ENCODE measurements around the gene NAB2. TPM values are rescaled to one million over a fixed set of nuclear protein-coding genes. Genes with fewer than 3 reads are reported as not detected.

Gene NAB2
- total and polyA plus RNA-seq, 4 donors: 1.9 to 10.0 (median 6.2) TPM

GRCh38 chr12:57142121-57142520, 53.2 kb downstream of the NAB2 start:
- TF ChIP-seq TAF1 (conservative IDR thresholded peaks at IDR 0.05): no peak
- TF ChIP-seq SP1 (IDR thresholded peaks at IDR 0.05): no peak
- no peak for TF ChIP-seq GABPA (IDR thresholded peaks at IDR 0.05 in 1 of 2, conservative IDR thresholded peaks at IDR 0.05 in 1 of 2)
- TF ChIP-seq ZBTB33 (IDR thresholded peaks at IDR 0.05): no peak
- no peak for TF ChIP-seq CTCF (IDR thresholded peaks at IDR 0.05; ENCODE audit: low read depth, low read length, missing input control)
- TF ChIP-seq FOXA1 (IDR thresholded peaks at IDR 0.05): no peak
- TF ChIP-seq REST (IDR thresholded peaks at IDR 0.05): no peak
- Histone ChIP-seq H3K27me3 (ENCODE audit: control insufficient read depth in 4 of 4, insufficient read depth in 4 of 4, low read length in 3 of 4) (no peaks in the 10 kb centered on the region), H3K9me3 (ENCODE audit: control insufficient read depth in 4 of 4, low read length in 3 of 4) (no peaks in the 10 kb centered on the region), H3K9ac (ENCODE audit: low read depth in 1 of 2, low read length in 2 of 2) (peak overlapping the region in 1 of 2 donors; percentile 33), H3K4me3 (ENCODE audit: low read depth in 1 of 3, low read length in 3 of 3) (no peak overlapping the region), H3K27ac (ENCODE audit: low read depth in 1 of 2, low read length in 2 of 2) (peak overlapping the region; percentile 51 to 63), H3K36me3 (ENCODE audit: control insufficient read depth in 4 of 4, insufficient read depth in 3 of 4, low read depth in 1 of 4, low read length in 3 of 4) (peaks cover 18 to 53% (median 41%) of the 10 kb centered on the region in 4 donors), H3K4me1 (ENCODE audit: control insufficient read depth in 4 of 4, insufficient read depth in 4 of 4, low read length in 3 of 4) (peaks cover 15 to 73% (median 55%) of the 10 kb centered on the region in 4 donors)
- DNase-seq (ENCODE audit: low spot score): no peak
- 85% methylated on average over 9 of the region's 9 CpGs for WGBS

- Histone ChIP-seq H3K27ac (ENCODE audit: low read depth in 1 of 2, low read length in 2 of 2) (peak overlapping the region; percentile 29 to 32), H3K9ac (ENCODE audit: low read depth in 1 of 2, low read length in 2 of 2) (no peak overlapping the region), H3K36me3 (ENCODE audit: control insufficient read depth in 4 of 4, insufficient read depth in 3 of 4, low read depth in 1 of 4, low read length in 3 of 4) (peaks cover 20 to 53% (median 41%) of the 10 kb centered on the region in 4 donors), H3K9me3 (ENCODE audit: control insufficient read depth in 4 of 4, low read length in 3 of 4) (no peaks in the 10 kb centered on the region), H3K4me1 (ENCODE audit: control insufficient read depth in 4 of 4, insufficient read depth in 4 of 4, low read length in 3 of 4) (peaks cover 17 to 73% (median 54%) of the 10 kb centered on the region in 4 donors), H3K27me3 (ENCODE audit: control insufficient read depth in 4 of 4, insufficient read depth in 4 of 4, low read length in 3 of 4) (no peaks in the 10 kb centered on the region), H3K4me3 (ENCODE audit: low read depth in 1 of 3, low read length in 3 of 3) (no peak overlapping the region)
- WGBS: 88% methylated on average over 7 of the region's 7 CpGs
- no peak for TF ChIP-seq HNF4A (conservative IDR thresholded peaks at IDR 0.05)
- TF ChIP-seq GABPA (IDR thresholded peaks at IDR 0.05 in 1 of 2, conservative IDR thresholded peaks at IDR 0.05 in 1 of 2): no peak
- DNase-seq (ENCODE audit: low spot score): no peak
These were observed 53.8 kb downstream of the NAB2 start for GRCh38 chr12:57142727-57143126.

- Histone ChIP-seq H3K27ac (ENCODE audit: low read depth in 1 of 2, low read length in 2 of 2) (no peak overlapping the region), H3K4me3 (ENCODE audit: low read depth in 1 of 3, low read length in 3 of 3) (no peak overlapping the region), H3K36me3 (ENCODE audit: control insufficient read depth in 4 of 4, insufficient read depth in 3 of 4, low read depth in 1 of 4, low read length in 3 of 4) (peaks cover 20 to 53% (median 41%) of the 10 kb centered on the region in 4 donors), H3K9me3 (ENCODE audit: control insufficient read depth in 4 of 4, low read length in 3 of 4) (no peaks in the 10 kb centered on the region), H3K9ac (ENCODE audit: low read depth in 1 of 2, low read length in 2 of 2) (no peak overlapping the region), H3K4me1 (ENCODE audit: control insufficient read depth in 4 of 4, insufficient read depth in 4 of 4, low read length in 3 of 4) (peaks cover 17 to 73% (median 54%) of the 10 kb centered on the region in 4 donors), H3K27me3 (ENCODE audit: control insufficient read depth in 4 of 4, insufficient read depth in 4 of 4, low read length in 3 of 4) (no peaks in the 10 kb centered on the region)
- DNase-seq (ENCODE audit: low spot score): no peak
- WGBS: 89% methylated on average over 4 of the region's 4 CpGs
- no peak for TF ChIP-seq HNF4A (conservative IDR thresholded peaks at IDR 0.05)
These were observed 54.5 kb downstream of the NAB2 start for GRCh38 chr12:57143454-57143853.

Other genes starting within 250 kb of the NAB2 start
- gene SDR9C7, start 154.7 kb upstream of the NAB2 start, total RNA-seq: not detected
- gene SDR9C7, start 154.7 kb upstream of the NAB2 start, polyA plus RNA-seq: not detected
- gene RDH16, start 131.5 kb upstream of the NAB2 start, total RNA-seq: 100 to 1,000 TPM in 1 of 2 donors, 10 to 100 TPM in 1; 12.9 to 382 TPM
- gene RDH16, start 131.5 kb upstream of the NAB2 start, polyA plus RNA-seq: 100 to 1,000 TPM; 187 to 251 TPM
- 1 to 10 TPM; 3.6 to 9.9 TPM for gene ZBTB39, start 82.6 kb upstream of the NAB2 start, total RNA-seq
- 1 to 10 TPM; 1.8 to 2.5 TPM for gene ZBTB39, start 82.6 kb upstream of the NAB2 start, polyA plus RNA-seq
- not detected for gene TAC3, start 72.6 kb upstream of the NAB2 start, total RNA-seq
- not detected for gene TAC3, start 72.6 kb upstream of the NAB2 start, polyA plus RNA-seq
- under 1 TPM; 0.08 to 0.28 TPM for gene MYO1A, start 39.0 kb upstream of the NAB2 start, total RNA-seq
- gene MYO1A, start 39.0 kb upstream of the NAB2 start, polyA plus RNA-seq: under 1 TPM in 1 of 2 donors, not detected in 1; 0.03 TPM
- 10 to 100 TPM in 1 of 2 donors, 1 to 10 TPM in 1; 3.8 to 10.9 TPM for gene NEMP1, start 10.3 kb upstream of the NAB2 start, total RNA-seq
- 1 to 10 TPM; 1.4 to 2.5 TPM for gene NEMP1, start 10.3 kb upstream of the NAB2 start, polyA plus RNA-seq
- gene STAT6, start 22.2 kb downstream of the NAB2 start, total RNA-seq: 10 to 100 TPM; 27.4 to 54.0 TPM
- 10 to 100 TPM; 33.2 to 57.4 TPM for gene STAT6, start 22.2 kb downstream of the NAB2 start, polyA plus RNA-seq
- gene LRP1, start 39.4 kb downstream of the NAB2 start, total RNA-seq: 100 to 1,000 TPM; 151 to 375 TPM
- 100 to 1,000 TPM in 1 of 2 donors, 10 to 100 TPM in 1; 87.5 to 127 TPM for gene LRP1, start 39.4 kb downstream of the NAB2 start, polyA plus RNA-seq
- gene LRP1-AS, start 58.5 kb downstream of the NAB2 start, total RNA-seq: not detected
- gene LRP1-AS, start 58.5 kb downstream of the NAB2 start, polyA plus RNA-seq: not detected
- gene NXPH4, start 127.7 kb downstream of the NAB2 start, total RNA-seq: not detected
- under 1 TPM in 1 of 2 donors, not detected in 1; 0.15 TPM for gene NXPH4, start 127.7 kb downstream of the NAB2 start, polyA plus RNA-seq
- gene SHMT2, start 140.6 kb downstream of the NAB2 start, total RNA-seq: 100 to 1,000 TPM in 1 of 2 donors, 10 to 100 TPM in 1; 66.7 to 236 TPM
- gene SHMT2, start 140.6 kb downstream of the NAB2 start, polyA plus RNA-seq: 100 to 1,000 TPM; 121 to 276 TPM
- 1 to 10 TPM in 1 of 2 donors, under 1 TPM in 1; 0.84 to 1.1 TPM for gene STAC3, start 162.1 kb downstream of the NAB2 start, total RNA-seq
- 1 to 10 TPM in 1 of 2 donors, under 1 TPM in 1; 0.19 to 1.3 TPM for gene STAC3, start 162.1 kb downstream of the NAB2 start, polyA plus RNA-seq

All from liver (tissue), 9 donors.